HL-60 (cell line): Measurements from ENCODE around the gene USP27X.

Experiments used
- GABPA ChIP-seq: IDR thresholded peaks from 2 replicates; pipeline ENCODE4 v1.6.1; 2012; ENCODE audit warnings: low read depth
- POLR2AphosphoS5 ChIP-seq: IDR thresholded peaks from 2 replicates; pipeline ENCODE4 v1.6.1; 2012; ENCODE audit warnings: low read depth
- TF ChIP-seq, protein P1 (sequence below): IDR thresholded peaks from one replicate; pipeline ENCODE4 v1.5.1; 2011; ENCODE audit warnings: low read length, control low read depth, inconsistent platforms; ENCODE audit not compliant: insufficient read depth
- TF ChIP-seq, protein P2 (sequence below): IDR thresholded peaks from 2 replicates; pipeline ENCODE4 v1.6.1; 2012; ENCODE audit warnings: low read depth; ENCODE audit not compliant: insufficient replicate concordance

DNA sequence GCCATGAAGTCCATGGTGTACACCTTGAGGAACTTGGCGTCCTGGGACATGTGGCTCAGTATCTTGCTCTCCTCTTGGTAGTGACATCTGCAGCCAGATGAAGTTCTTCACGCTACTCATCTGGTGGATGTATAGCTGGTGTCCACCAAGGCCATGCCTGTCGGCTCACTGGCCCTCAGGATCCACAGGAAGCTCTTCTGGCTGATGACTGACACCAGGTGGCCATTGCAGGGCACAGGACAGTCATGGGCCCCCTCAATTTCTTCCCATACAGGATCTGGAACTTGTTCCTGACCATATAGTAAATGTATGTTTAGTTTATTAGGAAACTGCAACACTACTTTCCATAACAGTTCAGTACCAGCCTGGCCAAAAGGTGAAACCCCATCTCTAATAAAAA lies 32.8 kb downstream of the USP27X start:
- TF ChIP-seq, protein P1, sequence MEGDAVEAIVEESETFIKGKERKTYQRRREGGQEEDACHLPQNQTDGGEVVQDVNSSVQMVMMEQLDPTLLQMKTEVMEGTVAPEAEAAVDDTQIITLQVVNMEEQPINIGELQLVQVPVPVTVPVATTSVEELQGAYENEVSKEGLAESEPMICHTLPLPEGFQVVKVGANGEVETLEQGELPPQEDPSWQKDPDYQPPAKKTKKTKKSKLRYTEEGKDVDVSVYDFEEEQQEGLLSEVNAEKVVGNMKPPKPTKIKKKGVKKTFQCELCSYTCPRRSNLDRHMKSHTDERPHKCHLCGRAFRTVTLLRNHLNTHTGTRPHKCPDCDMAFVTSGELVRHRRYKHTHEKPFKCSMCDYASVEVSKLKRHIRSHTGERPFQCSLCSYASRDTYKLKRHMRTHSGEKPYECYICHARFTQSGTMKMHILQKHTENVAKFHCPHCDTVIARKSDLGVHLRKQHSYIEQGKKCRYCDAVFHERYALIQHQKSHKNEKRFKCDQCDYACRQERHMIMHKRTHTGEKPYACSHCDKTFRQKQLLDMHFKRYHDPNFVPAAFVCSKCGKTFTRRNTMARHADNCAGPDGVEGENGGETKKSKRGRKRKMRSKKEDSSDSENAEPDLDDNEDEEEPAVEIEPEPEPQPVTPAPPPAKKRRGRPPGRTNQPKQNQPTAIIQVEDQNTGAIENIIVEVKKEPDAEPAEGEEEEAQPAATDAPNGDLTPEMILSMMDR = no peak
- TF ChIP-seq, protein P2, sequence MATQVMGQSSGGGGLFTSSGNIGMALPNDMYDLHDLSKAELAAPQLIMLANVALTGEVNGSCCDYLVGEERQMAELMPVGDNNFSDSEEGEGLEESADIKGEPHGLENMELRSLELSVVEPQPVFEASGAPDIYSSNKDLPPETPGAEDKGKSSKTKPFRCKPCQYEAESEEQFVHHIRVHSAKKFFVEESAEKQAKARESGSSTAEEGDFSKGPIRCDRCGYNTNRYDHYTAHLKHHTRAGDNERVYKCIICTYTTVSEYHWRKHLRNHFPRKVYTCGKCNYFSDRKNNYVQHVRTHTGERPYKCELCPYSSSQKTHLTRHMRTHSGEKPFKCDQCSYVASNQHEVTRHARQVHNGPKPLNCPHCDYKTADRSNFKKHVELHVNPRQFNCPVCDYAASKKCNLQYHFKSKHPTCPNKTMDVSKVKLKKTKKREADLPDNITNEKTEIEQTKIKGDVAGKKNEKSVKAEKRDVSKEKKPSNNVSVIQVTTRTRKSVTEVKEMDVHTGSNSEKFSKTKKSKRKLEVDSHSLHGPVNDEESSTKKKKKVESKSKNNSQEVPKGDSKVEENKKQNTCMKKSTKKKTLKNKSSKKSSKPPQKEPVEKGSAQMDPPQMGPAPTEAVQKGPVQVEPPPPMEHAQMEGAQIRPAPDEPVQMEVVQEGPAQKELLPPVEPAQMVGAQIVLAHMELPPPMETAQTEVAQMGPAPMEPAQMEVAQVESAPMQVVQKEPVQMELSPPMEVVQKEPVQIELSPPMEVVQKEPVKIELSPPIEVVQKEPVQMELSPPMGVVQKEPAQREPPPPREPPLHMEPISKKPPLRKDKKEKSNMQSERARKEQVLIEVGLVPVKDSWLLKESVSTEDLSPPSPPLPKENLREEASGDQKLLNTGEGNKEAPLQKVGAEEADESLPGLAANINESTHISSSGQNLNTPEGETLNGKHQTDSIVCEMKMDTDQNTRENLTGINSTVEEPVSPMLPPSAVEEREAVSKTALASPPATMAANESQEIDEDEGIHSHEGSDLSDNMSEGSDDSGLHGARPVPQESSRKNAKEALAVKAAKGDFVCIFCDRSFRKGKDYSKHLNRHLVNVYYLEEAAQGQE = no peak
- TF ChIP-seq POLR2AphosphoS5 (no peak), GABPA (no peak)
